Panc1 (cell line): Measurements from ENCODE around the gene CDKL4. TPM values are rescaled to one million over a fixed set of nuclear protein-coding genes. Genes with fewer than 3 reads are reported as not detected.

ENCODE experiments used
- ATAC-seq: fragments of 200-7000 bp; cut with Tn5 transposase; 2 replicates; pipeline ENCODE4 v1.9.1; 2020; ENCODE audit warnings: mild to moderate bottlenecking, moderate library complexity
- BruUV-seq: library from RNA; stranded (reverse); fragments of 400-500 nt; replicated peaks from 2 replicates; lab custom pipeline; 2021; lab: Mats Ljungman, UMichigan
- CTCF ChIA-PET: fragments of 300-600 bp; sonication (Branson Sonifier 250); formaldehyde crosslinking; loops from one replicate; lab custom pipeline; 2022; ENCODE audit warnings: antibody characterized with exemption; lab: Charles Lee
- POLR2A ChIA-PET: fragments of 300-600 bp; sonication (Branson Sonifier 250); formaldehyde crosslinking; loops from one replicate; lab custom pipeline; 2022; ENCODE audit warnings: antibody characterized with exemption; lab: Charles Lee
- DNase-seq: peaks from one replicate; pipeline ENCODE4 v3.0.0-alpha.2; 2010; ENCODE audit warnings: low read depth, low spot score
- H3K27ac ChIP-seq: 2 replicates; pipeline ENCODE4 v1.5.1; 2011; ENCODE audit warnings: mild to moderate bottlenecking, low read length, inconsistent platforms
- H3K27me3 ChIP-seq: fragments of 200-500 bp; sonication (Bioruptor generic); 2 replicates; pipeline ENCODE4 v1.6.0; 2014; ENCODE audit warnings: low read length, inconsistent platforms; ENCODE audit not compliant: control insufficient read depth, insufficient read depth
- H3K36me3 ChIP-seq: fragments of 200-500 bp; sonication (Bioruptor generic); 2 replicates; pipeline ENCODE4 v1.5.1; 2014; ENCODE audit warnings: inconsistent platforms, mild to moderate bottlenecking, low read length, moderate library complexity; ENCODE audit not compliant: control insufficient read depth, insufficient read depth
- H3K4me1 ChIP-seq: 2 replicates; pipeline ENCODE4 v1.5.1; 2011; ENCODE audit warnings: inconsistent platforms, mild to moderate bottlenecking, low read length, moderate library complexity; ENCODE audit not compliant: control insufficient read depth, insufficient read depth
- H3K4me3 ChIP-seq, 2 experiments: 2 replicates each; pipeline ENCODE4 v1.5.1; 2011 to 2012; ENCODE audit warnings: low read depth in 2 of 2, low read length in 2 of 2, mild to moderate bottlenecking in 2 of 2, inconsistent platforms in 1 of 2, moderate library complexity in 1 of 2
- H3K9me3 ChIP-seq: fragments of 200-500 bp; sonication (Bioruptor generic); 2 replicates; pipeline ENCODE4 v1.5.1; 2014; ENCODE audit warnings: low read depth, mild to moderate bottlenecking, inconsistent platforms, low read length, moderate library complexity; ENCODE audit not compliant: control insufficient read depth, insufficient read depth
- REST ChIP-seq, 2 experiments: IDR thresholded peaks; 2 replicates each; pipeline ENCODE4 v1.6.1; 2011 to 2012; ENCODE audit warnings: low read depth in 2 of 2, control low read depth in 1 of 2, low read length in 1 of 2, mild to moderate bottlenecking in 1 of 2, moderate library complexity in 1 of 2; ENCODE audit not compliant: insufficient read depth in 1 of 2
- in situ Hi-C: cut with HindIII; loops from 2 replicates; pipeline ENCODE4 v1.10.0; 2016; ENCODE audit warnings: low sequenced_read_pairs, low pct_unique_long_range_greater_than_20kb
- intact Hi-C: fragments of 100-400 bp; cut with micrococcal nuclease; formaldehyde crosslinking; loops from one replicate; pipeline ENCODE4 v1.10.0; 2022; ENCODE audit not compliant: unreplicated experiment
- total RNA-seq: library from RNA; stranded (reverse); gene quantifications from one replicate; pipeline ENCODE4 v1.2.1, GENCODE V29; 2021; ENCODE audit not compliant: unreplicated experiment

The CDKL4 gene
- total RNA-seq, 1 experiment from 2014 or later, result not detected

- no TSS peak for BruUV-seq
- Histone ChIP-seq H3K27me3 (no peaks in the 10 kb centered on the region), H3K9me3 (no peaks in the 10 kb centered on the region), H3K27ac (no peak overlapping the region), H3K4me3 (no peak overlapping the region), H3K4me1 (peaks cover 8% of the 10 kb centered on the region; the same call in 1 of the 2 replicates), H3K36me3 (no peaks in the 10 kb centered on the region)
- no peak for TF ChIP-seq REST (IDR thresholded peaks at IDR 0.05; ENCODE audit: insufficient read depth in 1 of 2, low read depth in 2 of 2, low read length in 1 of 2)
- DNase-seq (no peak), ATAC-seq (no peak)
- POLR2A ChIA-PET, result interaction anchor here (0.5 kb wide), 1 partner anchor 60 kb away, joined by 6 read pairs; no protein-coding TSS in a partner anchor
- in situ Hi-C loops, result no loop called here
- CTCF ChIA-PET, result no interaction called here
- intact Hi-C loops, result no loop called here
Measured at GRCh38 chr2:39127973-39128372, 115.8 kb downstream of the CDKL4 start.

Other genes starting within 250 kb of the CDKL4 start
- 28.7 TPM for gene SOS1, start 122.9 kb downstream of the CDKL4 start, total RNA-seq
- 26.6 TPM for gene MAP4K3, start 193.3 kb upstream of the CDKL4 start, total RNA-seq